HG03521 (cell line): ENCODE measurements around the gene NDUFV3.
"Not testable (repeated sequence)": the region's sequence is repeated elsewhere in the genome, so short reads cannot be mapped to it uniquely, and the experiment has no call there.

ENCODE experiments used
- ATAC-seq: cut with Tn5 transposase; IDR thresholded peaks from one replicate; pipeline ENCODE4 v1.9.1; 2021; ENCODE audit warnings: mild to moderate bottlenecking, moderate library complexity; ENCODE audit not compliant: unreplicated experiment

The NDUFV3 gene

DNA sequence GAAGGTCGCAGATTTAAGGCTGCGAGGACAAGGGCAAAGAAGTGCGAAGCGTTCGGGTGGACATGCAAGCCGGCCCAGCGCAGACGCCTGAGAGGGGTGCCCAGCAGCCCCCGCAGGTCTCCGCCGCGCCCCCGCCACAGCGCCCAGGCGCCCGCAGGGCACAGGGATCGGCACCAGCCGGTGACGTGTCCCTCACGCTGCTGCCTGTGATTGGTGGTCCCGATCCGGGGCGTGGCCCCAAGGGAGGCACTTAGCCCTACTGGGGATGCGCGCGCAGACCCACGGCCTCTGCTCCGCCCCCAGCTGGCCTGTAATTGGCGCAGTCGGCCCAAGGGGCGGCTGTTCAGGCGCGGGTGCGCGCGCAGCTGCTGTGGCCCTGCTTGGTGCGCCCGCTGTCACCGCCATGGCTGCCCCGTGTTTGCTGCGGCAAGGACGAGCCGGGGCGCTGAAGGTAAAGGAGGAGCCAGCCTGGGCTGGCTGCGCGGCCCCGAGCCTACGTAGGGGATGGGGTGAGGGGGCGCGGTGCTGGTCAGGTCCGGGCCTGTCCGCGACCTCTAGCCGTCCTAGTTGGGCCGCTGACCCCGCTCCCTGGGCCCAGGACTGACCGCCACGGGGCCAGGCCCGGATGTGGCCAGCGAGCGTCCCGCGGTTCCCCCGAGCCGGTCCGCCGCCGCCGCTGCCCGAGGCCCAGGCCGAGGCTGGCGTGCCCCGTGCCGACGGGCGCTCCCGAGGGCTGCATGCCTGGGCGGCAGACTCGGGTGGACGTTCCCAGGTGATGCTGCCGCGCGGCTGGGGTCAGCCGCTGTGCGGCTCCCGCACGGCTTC, at the start of gene NDUFV3:
Gene NDUFV3, plus strand, starts transcription at position 379 of the 825 bp plus-strand sequence. Its CDS starts 25 bp downstream, at position 404.
- ATAC-seq, result peak; percentile 87

DNA sequence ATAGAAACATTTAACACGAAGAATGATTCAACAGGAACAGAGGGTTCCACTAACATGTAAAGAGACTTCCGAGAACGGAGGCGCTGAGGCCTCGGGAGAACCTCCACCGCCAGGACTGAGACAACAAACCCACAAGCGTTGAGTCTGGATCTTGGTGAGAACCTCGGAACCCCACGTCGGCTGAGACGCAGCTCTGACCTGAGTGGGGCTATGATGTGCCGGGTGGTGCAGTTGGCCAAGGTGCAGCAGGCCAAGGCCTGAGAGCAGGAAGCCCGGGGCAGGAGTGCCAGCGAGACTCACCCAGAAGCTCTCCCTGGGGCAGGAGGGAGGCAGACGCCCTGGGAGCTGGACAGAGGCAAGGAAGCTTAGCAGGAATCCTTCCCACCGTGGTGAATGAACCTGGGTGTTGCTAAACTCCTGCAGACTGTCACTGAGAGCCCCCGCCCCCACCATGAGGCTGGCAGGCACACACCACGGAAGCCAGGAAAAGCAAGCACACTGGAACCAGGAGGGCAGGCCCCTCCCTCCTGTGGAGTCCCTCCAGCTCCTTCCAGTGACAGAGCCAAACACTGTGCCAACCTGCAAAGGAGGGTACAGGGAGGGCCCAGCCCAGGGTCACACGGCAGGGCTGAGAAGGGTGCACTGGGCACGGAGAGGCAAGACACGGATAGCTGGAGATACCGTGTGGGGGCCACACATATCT, 48.5 kb upstream of the NDUFV3 start:
- no peak for ATAC-seq

DNA sequence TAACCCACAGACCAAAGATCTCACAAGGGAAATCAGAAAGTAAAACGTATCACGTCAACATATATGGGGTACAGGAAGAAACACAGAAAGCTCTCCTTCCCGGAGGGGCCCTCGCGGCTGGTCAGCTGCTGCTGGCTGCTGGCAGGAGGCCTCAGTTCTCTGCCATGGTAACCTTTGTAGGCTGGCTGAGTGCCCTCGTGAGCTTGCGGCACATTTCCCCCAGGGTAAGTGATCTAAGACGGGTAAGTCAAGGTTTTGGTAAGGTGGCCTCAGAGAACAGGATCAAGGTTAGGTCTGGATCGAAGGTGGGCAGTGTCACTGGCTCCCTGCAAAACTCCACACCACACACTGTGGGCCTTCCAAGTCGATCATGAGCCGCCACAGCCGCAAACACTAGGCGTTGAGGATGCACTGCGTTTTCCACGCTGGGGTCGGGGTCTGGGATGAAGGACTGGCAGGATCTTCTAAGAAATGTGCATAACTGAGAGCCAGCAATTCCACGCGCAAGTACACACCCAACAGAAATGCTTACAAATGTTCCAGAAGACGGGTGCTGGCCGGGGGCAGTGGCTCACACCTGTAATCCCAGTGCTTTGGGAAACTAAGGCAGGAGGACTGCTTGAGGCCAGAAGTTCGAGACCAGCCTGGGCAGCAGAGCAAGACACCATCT, 47.7 kb upstream of the NDUFV3 start:
- ATAC-seq, result no peak

DNA sequence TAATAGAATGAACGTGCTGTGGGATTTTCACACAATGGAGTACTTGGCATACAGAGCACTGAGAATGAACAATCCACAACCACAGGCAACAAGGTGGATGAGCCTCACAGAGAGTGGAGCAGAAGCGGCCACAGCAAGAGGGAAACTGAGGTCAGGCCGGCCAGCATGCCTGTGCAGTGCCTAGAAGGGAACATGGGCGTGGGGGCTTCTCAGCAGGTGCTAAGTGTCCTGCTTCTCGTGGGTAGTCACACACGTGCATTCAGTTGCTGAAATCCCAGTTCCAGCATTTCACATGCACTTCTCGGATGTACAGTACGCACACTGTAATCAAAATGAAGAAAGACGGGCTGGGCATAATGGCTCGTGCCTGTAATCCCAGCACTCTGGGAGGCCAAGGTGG, 46.9 kb upstream of the NDUFV3 start:
- no peak for ATAC-seq

DNA sequence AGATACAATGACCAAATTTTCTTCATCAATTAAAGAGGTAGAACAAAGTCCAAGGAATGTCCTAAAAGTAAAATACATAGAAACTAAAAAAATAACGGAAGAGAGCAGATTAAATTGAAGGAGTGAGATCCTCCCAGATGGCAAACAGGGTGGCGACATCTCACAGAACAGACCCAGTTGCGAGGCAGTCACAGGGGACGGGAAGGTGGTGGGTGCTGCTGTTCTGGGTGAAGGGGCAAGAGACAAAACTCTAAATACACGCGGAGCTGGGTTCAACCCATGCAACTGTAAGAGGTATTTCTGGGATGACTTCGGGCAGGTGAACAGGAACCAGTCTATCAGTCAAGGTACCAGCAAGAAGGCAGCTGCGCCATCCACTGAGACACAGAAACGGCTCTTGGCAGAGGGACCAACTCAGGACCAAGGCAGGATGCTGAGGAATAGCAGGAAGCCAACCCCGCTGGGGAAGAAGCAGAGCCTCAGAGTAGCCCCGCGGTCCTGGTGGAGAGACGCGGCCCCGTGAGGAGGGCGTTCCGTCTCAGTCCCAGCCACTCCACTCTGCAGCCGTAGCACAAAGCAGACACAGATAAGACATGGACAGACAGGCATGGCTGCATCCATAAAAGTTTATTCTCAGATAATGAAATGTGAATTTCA, 45.9 kb upstream of the NDUFV3 start:
- ATAC-seq, result no peak

DNA sequence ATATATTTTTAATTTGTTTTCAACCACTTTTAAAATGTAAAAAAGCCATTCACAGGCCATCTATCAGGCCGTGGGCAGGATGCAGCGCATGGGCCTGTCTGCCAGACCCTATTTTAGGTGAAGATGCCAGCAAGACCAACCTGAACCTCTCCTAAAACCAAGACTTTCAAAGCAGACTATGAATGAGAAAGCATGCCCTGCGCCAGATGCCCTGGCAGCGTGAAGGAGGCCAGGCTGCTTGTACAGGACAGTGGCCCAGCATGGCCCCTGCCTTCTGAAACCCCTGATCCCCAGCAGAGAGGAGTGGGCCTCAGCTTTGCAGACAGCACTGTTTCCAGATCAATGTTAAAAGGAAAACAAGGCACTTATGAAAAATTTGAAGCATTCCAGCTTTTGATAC, 45.4 kb upstream of the NDUFV3 start:
- no peak for ATAC-seq

DNA sequence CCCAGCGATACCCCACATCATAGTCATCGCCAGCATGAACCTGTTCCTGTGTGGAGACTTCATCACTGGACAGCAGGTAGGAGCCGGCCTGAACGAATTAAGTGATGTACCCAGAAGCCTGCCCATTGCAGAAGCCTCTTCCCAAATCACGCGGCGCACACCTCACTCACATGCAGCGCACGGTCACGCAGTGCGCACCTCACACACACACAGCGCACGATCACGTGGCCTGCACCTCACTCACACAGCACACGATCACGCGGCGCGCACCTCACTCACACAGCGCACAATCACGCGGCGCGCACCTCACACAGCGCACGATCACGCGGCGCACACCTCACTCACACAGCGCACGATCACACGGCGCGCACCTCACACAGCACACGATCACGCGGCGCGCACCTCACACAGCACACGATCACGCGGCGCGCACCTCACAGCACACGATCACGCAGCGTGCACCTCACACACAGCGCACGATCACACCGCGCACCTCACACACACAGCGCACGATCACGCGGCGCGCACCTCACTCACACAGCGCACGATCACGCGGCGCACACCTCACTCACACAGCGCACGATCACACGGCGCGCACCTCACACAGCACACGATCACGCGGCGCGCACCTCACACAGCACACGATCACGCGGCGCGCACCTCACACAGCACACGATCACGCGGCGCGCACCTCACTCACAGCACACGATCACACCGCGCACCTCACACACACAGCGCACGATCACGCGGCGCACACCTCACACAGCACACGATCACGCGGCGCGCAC, 44.8 kb upstream of the NDUFV3 start:
- not testable (repeated sequence) for ATAC-seq

DNA sequence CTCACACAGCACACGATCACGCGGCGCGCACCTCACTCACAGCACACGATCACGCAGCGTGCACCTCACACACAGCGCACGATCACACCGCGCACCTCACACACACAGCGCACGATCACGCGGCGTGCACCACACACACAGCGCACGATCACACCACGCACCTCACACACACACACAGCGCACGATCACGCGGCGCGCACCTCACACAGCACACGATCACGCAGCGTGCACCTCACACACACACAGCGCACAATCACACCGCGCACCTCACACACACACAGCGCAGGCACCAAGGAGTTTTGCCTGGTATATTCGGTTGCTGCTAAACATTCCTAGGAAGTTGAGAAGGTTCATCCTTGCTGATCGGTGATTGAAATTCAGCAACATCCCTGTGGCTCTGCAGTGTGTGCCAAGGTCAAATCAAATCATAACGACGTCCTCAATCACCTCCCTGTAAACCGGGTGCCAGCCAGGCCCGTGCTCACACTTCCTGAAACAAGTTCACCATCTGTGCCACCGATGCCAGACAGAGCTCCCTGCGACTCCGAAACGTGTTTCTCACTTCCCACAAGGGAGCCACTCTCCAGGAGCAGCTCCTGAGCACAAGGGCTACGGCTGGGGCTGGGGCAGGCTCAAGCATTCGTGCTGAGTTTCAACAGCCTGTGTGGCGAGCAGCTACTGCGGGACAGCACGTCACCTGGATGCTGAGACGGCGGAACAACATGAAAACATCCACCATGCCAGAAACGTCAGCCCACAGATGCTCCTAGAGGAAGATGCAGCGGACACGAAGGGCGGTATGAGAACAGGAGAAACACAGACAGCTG, 44.0 kb upstream of the NDUFV3 start:
- ATAC-seq, result no peak

DNA sequence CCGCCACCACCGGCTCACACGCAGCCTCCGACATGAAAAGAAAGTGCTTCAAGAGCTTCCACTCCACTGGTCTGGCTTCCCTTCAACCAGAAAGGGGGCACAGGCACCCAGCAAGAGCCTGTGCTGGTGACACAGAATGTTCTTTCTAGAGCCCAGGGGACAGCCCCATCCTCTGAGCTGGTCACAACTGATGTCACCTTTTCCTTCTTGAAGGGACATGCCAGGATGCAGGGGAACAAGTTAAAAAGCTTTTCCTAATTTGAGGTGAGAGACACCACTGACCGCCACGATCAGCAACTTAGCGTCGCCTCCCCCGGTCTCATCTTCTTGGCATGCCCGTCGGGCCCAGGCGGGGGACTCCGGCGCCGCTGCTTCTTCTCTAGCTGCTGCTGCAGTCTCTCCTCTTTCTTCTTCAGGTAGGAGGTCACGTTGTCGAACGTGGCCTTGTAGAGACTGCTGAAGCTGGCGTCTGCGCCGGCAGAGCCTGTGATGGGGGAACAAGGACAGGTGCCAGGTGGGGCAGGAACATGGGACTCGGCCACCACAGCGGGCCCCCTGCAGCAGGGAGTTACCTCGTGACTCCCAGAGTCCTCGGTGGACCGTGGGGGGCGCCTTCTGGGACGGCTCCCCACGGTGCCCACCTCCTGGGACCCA, 43.2 kb upstream of the NDUFV3 start:
- no peak for ATAC-seq

DNA sequence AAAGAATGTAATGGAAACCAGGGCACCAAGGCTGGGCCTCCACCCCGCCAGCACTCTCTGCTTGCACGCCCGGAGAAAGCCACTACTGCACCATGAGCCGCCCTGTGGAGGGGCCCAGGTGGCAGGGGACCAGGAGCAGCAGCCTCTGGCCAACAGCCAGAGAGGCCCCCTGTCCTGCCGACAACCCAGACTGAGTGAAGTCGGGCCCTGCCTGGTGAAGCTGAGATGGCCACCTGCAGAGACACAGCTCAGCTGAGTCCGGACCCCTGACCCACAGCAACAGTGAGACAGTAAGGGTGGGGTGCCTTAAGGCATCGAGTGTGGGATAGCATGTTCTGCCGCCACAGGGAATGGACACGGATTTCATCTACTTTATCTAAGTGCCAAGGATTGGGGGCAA, 42.6 kb upstream of the NDUFV3 start:
- ATAC-seq, result no peak

DNA sequence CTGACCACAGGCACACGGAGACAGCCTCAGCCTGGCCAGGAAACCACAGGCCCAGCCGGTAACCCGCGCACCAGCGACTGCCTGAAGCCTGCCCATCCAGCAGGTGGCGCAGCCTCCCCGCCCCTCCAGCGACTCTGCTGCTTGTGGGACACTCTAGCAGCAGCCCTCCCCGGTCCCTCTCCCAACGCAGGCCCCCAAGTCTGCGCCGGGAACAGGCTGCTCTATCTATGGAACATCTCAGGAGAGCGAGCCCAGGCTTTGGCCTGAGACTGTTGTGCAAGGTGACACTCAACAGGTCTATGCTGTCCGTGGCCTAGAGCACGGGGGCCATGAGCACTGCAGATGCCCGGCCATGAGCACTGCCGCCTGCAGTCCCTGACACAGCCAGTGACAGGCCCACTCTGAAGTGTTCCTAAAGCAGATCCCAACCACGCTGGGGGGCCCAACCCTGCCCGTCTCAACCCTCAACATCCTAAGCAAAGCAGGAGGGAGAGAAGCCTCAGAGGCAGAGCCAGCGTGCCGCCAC, 42.2 kb upstream of the NDUFV3 start:
- ATAC-seq, result no peak

DNA sequence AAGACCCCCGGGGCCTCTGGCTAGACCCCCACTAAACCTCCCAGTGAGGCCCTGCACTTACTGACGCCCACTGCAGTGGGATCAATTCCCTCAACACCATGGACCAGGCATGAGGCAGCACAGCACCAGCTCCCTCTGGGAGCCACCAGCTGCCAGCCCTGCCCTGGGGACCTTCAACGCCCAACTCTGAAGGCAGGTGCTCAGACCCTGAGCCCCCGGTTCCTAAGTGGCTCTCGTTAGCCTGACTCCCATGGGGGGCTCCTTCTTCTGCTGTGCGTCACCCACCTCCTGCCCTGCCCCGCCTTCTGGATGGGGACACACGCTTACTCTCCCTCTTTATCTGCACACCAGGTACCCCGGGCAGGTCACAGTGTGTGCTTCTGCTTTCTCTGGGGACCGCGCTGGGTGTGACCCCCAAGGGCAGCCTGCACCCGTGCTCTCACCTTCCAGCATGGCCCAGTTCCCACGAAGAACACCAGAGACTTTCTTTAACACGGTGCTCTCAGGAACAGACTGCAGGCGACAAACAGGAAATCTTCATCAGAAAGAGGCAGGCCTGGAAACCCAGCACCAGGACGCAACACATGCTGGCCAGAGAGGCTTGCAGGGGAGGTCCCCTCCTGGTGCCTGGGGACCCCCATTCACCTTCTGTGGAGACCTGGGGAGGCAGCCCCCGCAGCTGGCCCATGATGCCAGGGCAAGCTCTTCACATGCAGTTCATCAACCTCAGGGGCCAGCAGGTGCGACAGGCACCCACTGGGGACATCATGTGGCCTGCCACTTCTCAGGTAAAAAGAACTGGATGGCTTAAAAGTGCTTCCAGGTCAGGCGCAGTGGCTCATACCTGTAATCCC, 41.1 kb upstream of the NDUFV3 start:
- no peak for ATAC-seq

DNA sequence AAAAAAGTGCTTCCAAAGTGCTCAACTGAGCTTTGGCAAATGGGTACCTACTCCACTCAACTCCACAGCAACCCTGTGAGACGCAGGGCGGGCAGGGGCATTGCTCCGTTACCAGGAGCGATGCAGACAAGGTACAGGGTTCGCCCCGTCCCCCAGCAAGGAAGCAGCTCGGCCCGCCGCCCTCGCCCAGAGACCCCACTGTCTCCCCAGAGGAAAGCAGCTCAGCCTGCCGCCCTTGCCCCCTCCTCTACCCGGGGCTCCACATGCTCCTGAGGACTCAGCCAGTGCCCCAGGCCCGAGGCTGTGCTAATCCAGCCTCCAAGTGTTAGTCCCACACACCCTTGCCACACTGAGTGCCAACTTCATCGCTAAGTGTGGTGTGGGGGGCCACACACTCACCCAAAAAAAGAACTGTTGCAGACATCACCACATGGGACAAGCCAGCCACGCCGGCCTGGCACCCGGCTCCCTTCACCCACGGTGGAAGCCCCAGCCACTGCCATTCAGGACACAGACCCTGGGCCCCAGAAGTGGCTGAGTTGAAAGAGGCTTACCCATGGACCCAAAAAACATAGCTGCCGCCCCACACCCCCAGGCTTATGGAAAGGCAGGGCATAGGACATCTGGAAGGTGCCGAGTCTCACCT, 40.1 kb upstream of the NDUFV3 start:
- ATAC-seq, result no peak

DNA sequence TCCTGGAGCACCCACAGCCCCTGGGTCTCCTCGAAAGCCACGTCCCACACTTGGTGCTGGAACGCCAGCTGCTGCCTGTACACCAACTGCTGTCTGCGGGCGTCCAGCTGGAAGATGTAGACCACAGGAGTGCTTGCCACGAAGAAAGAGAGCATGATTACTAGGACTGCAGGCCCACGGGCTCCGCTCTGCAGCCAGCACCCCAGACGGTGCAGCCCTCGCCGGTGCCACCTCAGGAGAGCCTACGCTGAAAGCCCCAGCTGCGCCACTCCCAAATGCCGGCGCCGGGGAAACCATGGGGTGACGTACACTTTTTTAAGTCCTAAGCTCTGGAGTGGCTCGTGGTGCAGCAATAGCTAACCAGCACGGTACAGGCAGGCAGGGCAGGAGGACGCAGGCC, 39.5 kb upstream of the NDUFV3 start:
- ATAC-seq, result no peak

DNA sequence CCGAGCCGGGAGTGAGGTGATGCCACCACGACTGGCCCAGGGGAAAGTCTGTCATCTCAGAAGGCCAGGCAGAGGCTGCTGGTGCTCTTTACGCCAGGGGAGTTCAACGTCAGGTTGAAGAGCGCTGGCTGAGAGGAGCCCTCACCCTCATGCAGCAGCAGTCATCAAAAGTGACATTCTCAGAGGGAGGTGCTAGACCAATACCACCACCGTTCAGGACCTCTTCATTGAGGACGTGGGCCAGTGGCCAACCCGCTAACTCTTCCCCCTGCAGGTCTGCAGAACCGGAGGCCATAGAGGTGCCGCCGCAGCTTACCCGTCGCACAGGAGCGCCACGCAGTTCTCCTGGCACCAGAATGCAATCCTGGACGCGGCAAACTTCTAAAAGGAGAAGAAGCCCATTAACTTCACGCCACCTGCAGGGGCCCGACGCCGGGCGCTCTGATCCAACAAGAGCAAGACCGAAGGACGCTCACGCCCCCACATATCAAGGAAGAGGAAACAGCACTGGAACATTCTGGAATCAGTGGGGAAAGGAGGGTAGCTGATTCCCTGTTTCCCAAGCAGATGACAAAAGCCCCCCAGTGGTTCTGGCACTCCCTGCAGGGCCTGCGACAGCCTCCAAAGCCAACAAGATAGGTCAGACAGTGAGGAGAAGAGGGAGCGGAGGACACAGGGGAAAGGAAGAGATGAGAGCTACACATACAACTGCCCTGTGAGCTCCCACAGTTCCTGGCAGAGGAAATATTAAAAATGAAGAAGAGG, 38.7 kb upstream of the NDUFV3 start:
- no peak for ATAC-seq

DNA sequence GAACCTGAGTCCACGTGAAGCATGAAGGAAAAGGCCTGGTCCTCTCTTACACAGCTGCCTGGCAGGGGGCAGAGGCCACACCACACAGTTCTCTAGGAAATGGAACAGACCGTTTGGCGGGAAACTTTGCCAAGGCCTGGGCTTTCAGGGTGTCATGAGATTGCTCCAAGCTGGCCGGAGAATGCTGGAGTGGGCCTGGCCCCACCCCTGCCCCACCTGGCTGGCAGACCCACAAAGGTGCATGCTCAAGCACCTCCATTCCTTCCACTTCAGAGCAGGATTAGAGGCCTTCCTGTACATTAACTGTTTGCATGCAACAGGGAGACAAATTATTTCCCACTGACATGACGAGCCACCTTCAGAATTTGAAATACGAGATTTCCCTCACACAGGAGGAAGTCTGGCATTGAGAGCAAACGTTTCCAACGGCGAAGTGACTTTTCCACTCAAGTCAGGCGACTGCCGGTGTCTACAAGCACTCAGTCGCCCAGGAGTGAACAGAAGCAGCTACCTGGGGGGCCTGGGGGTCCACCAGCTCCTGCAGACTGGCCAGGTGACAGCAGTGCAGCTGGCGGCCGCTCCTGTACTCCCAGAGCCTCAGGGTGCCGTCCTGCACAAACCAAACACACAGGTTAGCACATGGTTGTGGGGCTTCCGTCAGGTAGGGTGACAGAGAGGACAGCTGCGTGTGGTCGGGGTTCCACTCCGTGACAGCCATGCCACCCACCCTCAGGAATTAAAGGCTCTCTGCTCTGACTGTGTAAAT, 37.8 kb upstream of the NDUFV3 start:
- ATAC-seq, result no peak
